ENCODE measurements around the gene SMPD3. TPM values are rescaled to one million over a fixed set of nuclear protein-coding genes. Genes with fewer than 3 reads are reported as not detected.
A peak's percentile ranks its signal among the peaks of the same experiment; 100 is the strongest.

Gene SMPD3
- total and polyA plus RNA-seq, 3 donors from 2014 or later: 13.3 to 23.4 (median 20.6) TPM

DNA sequence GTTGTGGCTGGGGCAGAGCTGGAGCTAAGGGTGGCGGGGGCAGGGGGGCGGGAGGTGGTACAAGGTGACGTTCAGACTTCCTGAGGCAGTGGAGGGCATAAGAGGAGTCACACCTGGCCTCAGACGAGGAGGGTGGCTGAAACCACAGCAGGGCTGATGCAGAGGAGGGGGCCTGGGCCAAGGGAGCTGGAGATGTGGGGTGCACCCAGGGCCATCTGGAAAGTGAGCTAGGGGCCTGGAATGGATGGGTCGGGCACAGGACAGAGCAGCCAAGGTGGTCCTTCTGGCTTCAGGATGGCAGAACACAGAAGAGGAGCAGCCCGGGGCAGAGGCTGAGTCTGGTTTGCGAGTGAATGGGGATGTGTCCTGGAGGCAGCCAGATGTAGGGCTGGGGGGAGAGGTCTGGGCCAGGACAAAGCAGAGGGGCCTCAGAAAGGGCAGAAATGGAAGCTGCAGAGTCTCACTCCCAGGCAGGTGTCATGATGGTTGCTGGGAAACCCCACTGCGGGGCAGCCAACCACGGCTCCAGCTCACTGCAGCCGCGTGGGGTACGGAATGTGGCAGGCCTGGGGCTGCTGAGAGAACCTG, 79.9 kb downstream of the SMPD3 start:
- Histone ChIP-seq H3K27me3 (no peaks in the 10 kb centered on the region), H3K4me3 (no peak overlapping the region), H3K27ac (no peak overlapping the region), H3K4me1 (peaks cover 19% of the 10 kb centered on the region), H3K9me3 (no peaks in the 10 kb centered on the region), H3K36me3 (ENCODE audit: low read depth, missing control alignments) (no peaks in the 10 kb centered on the region)
- 86 to 87% methylated on average over 12 of the region's 12 CpGs for WGBS, 2 donors
- no peak for DNase-seq
- intact Hi-C loops (cut with DNase I; ENCODE audit: low total_unique reads): loop anchor here (10.0 kb wide), 1 partner anchor 146 kb away; no protein-coding TSS in a partner anchor
- no peak for TF ChIP-seq POLR2A (IDR thresholded peaks at IDR 0.05)
- TF ChIP-seq, protein P1, sequence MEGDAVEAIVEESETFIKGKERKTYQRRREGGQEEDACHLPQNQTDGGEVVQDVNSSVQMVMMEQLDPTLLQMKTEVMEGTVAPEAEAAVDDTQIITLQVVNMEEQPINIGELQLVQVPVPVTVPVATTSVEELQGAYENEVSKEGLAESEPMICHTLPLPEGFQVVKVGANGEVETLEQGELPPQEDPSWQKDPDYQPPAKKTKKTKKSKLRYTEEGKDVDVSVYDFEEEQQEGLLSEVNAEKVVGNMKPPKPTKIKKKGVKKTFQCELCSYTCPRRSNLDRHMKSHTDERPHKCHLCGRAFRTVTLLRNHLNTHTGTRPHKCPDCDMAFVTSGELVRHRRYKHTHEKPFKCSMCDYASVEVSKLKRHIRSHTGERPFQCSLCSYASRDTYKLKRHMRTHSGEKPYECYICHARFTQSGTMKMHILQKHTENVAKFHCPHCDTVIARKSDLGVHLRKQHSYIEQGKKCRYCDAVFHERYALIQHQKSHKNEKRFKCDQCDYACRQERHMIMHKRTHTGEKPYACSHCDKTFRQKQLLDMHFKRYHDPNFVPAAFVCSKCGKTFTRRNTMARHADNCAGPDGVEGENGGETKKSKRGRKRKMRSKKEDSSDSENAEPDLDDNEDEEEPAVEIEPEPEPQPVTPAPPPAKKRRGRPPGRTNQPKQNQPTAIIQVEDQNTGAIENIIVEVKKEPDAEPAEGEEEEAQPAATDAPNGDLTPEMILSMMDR (IDR thresholded peaks at IDR 0.05): no peak

DNA sequence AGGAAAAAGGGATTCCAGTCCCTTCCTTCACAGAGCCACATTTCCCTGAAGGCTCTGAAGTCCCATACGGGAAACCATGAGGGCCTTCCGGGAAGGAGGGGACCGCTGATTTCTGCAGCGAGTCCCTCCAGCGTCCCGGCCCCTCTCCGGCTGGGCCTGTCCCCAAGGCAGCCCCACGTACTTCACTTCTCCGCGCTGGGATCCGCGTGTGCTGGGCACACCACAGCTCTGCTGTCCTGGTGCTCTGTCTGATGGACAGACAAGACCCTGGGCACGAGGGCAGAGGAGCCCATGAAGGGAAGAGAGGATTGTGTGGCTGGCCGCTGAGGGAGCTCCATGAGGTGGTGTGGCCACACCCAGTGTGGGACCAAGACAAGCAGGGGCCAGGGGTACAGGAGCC, 80.4 kb downstream of the SMPD3 start:
- Histone ChIP-seq H3K9me3 (no peaks in the 10 kb centered on the region), H3K4me1 (peaks cover 22% of the 10 kb centered on the region), H3K36me3 (ENCODE audit: low read depth, missing control alignments) (no peaks in the 10 kb centered on the region), H3K27ac (no peak overlapping the region), H3K27me3 (no peaks in the 10 kb centered on the region), H3K4me3 (no peak overlapping the region)
- WGBS, 2 donors: 87 to 88% methylated on average over 13 to 14 of the region's 14 CpGs
- intact Hi-C loops (cut with DNase I; ENCODE audit: low total_unique reads): loop anchor here (10.0 kb wide), 1 partner anchor 147 kb away; no protein-coding TSS in a partner anchor
- TF ChIP-seq, protein P1 (IDR thresholded peaks at IDR 0.05): no peak
- TF ChIP-seq POLR2A (IDR thresholded peaks at IDR 0.05): no peak
- no peak for DNase-seq

DNA sequence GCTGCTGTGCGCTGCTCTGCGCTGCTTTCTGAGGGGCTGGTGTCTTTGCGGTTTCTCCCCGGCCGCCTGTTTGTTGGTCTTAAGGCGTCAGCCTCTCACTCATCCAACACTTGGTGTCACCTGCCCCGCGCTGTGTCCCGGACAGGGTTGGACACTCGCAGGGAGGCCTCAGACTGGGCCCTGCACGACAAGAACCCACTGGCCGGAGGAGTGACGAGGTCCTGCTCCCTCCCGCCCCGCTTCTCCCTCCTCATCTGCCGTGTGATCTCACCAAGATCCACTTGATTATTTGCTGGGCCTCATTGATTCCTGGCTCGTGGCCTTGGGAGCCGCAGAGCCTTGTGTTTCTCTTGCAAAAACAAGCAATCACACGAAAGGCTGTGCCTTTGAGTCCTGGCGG, 80.9 kb downstream of the SMPD3 start:
- Histone ChIP-seq H3K4me1 (peaks cover 22% of the 10 kb centered on the region), H3K27ac (no peak overlapping the region), H3K4me3 (no peak overlapping the region), H3K9me3 (no peaks in the 10 kb centered on the region), H3K27me3 (no peaks in the 10 kb centered on the region), H3K36me3 (ENCODE audit: low read depth, missing control alignments) (no peaks in the 10 kb centered on the region)
- no peak for TF ChIP-seq POLR2A (IDR thresholded peaks at IDR 0.05)
- TF ChIP-seq, protein P1 (IDR thresholded peaks at IDR 0.05): no peak
- WGBS, 2 donors: 67% methylated on average over 19 to 20 of the region's 20 CpGs
- DNase-seq: no peak
- intact Hi-C loops (cut with DNase I; ENCODE audit: low total_unique reads): loop anchor here (10.0 kb wide), 1 partner anchor 147 kb away; no protein-coding TSS in a partner anchor

DNA sequence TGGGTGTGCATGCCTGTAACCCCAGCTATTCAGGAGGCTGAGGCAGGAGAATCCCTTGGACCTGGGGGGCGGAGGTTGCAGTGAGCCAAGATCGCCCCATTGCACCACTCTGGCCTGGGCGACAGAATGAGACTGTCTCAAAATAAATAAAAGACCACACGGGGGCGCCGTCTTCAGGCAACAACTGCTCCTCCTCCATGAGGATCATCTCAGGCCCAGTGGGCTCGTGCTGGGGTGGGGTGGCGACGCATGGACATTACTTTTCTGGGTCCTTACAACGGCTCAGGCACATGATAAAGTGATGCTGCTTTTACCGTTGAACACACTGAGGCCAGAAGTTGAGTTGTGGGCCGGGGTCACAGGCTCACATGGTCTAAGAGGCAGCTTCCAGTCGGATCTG, 81.3 kb downstream of the SMPD3 start:
- 44 to 75% methylated on average over 13 of the region's 13 CpGs for WGBS, 2 donors
- no peaks in the 10 kb centered on the region for H3K36me3 ChIP-seq (ENCODE audit: low read depth, missing control alignments)
- intact Hi-C loops (cut with DNase I; ENCODE audit: low total_unique reads): loop anchor here (10.0 kb wide), 1 partner anchor 148 kb away; no protein-coding TSS in a partner anchor
- no peaks in the 10 kb centered on the region for H3K27me3 ChIP-seq
- no peak for TF ChIP-seq POLR2A (IDR thresholded peaks at IDR 0.05)
- TF ChIP-seq, protein P1 (IDR thresholded peaks at IDR 0.05): peak; percentile 30 to 53 (median 47)
- no peak overlapping the region for H3K4me3 ChIP-seq
- peak; percentile 82 for DNase-seq
- H3K9me3 ChIP-seq: no peaks in the 10 kb centered on the region
- H3K27ac ChIP-seq: no peak overlapping the region
- H3K4me1 ChIP-seq: peaks cover 22% of the 10 kb centered on the region

DNA sequence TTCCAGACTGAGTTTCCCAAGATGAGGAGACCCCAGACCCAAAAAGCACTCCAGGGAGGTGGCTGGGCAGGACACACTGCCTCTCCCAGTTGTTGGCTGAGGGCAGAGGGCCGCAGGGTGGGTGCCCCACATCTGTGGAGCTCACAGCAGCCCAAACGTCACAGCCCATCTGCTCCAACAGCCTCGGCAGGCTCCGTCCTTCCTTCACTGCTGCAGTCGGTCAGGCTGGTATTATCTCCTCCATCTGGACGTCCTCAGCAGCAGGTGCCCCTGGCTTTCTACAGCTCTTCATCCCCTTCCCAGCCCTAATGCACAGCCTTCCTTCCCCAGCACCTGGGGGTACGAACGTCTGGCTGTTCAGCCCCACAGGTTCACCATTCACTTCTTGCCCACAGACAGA, 82.2 kb downstream of the SMPD3 start:
- Histone ChIP-seq H3K4me1 (peaks cover 25% of the 10 kb centered on the region), H3K36me3 (ENCODE audit: low read depth, missing control alignments) (no peaks in the 10 kb centered on the region), H3K27ac (no peak overlapping the region), H3K9me3 (no peaks in the 10 kb centered on the region), H3K4me3 (no peak overlapping the region), H3K27me3 (no peaks in the 10 kb centered on the region)
- DNase-seq: no peak
- intact Hi-C loops (cut with DNase I; ENCODE audit: low total_unique reads): loop anchor here (10.0 kb wide), 1 partner anchor 149 kb away; no protein-coding TSS in a partner anchor
- 72 to 74% methylated on average over 8 of the region's 8 CpGs for WGBS, 2 donors
- TF ChIP-seq, protein P1 (IDR thresholded peaks at IDR 0.05): no peak
- TF ChIP-seq POLR2A (IDR thresholded peaks at IDR 0.05): no peak
